ENCODE measurements around the gene CELA2B.

GRCh38 chr1:15476927-15477326 lies 1.0 kb downstream of the CELA2B start:
- TF ChIP-seq CTCF (conservative IDR thresholded peaks at IDR 0.05 in 1 of 2, IDR thresholded peaks at IDR 0.05 in 1 of 2; ENCODE audit: low read depth in 1 of 2, low read length in 2 of 2) (no peak), EZH2 (IDR thresholded peaks at IDR 0.05; ENCODE audit: low read length, missing control alignments) (no peak)

All from fibroblast of lung (primary cell).